ENCODE measurements around the gene CFAP74. TPM values are rescaled to one million over a fixed set of nuclear protein-coding genes. Genes with fewer than 3 reads are reported as not detected.

Gene CFAP74
- total RNA-seq, 1 donor from 2014 or later: not detected

DNA sequence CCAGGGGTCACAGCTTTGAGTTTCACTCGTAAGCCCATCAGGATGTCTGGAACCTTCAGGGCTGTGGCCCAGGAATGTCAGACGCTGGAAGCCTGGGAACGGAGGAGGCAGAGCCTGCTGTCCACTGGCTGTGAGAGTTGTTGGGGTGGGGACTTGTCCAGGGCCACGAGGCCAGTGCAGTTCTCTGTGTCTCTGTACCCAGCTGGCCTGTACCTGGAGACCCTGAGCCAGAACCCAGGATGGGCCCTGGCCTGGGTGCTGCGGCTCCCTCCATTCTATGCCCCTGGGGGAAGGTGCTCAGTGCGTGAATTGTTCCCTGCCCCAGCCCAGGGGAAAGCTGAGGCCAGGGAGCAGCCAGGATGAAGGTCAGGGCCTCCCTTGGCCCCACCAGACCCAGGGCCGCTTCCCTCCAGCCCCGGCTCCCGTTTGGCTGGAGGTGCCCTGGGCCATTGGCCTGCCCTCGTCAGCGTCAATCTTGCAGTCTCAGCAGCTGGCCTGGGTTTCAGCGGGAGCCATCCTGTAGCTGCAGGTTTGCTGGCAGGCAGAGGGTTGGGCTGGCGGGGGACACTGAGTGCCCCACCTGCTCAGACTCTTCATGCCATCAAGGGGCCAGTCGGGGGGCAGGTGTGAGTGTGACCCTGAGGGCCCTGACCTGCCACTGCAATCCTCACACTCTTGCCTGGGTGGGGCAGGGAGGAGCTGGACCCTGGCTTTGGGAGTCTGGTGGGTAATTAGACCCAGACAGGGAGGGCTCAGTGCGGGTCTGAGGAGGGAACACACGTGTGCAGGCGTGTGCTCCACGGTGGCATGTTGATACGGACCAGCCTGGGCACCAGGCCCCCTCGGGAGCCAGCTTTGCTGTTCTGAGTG lies 89.2 kb downstream of the CFAP74 start:
- no peak for TF ChIP-seq CTCF (IDR thresholded peaks at IDR 0.05; ENCODE audit: insufficient read depth, low read length, poor library complexity, severe bottlenecking)
- no peak for DNase-seq (ENCODE audit: low read depth)
- Histone ChIP-seq H3K27me3 (ENCODE audit: control insufficient read depth, insufficient read depth, low read length) (peaks cover 10% of the 10 kb centered on the region), H3K4me3 (ENCODE audit: low read depth, low read length) (no peak overlapping the region), H3K36me3 (ENCODE audit: control insufficient read depth, insufficient read depth, low read length) (no peaks in the 10 kb centered on the region)

GRCh38 chr1:1911350-1912041 lies 92.1 kb downstream of the CFAP74 start:
- Histone ChIP-seq H3K36me3 (ENCODE audit: control insufficient read depth, insufficient read depth, low read length) (no peaks in the 10 kb centered on the region), H3K4me3 (ENCODE audit: low read depth, low read length) (no peak overlapping the region), H3K27me3 (ENCODE audit: control insufficient read depth, insufficient read depth, low read length) (peaks cover 6% of the 10 kb centered on the region)
- no peak for DNase-seq (ENCODE audit: low read depth)
- TF ChIP-seq CTCF (IDR thresholded peaks at IDR 0.05; ENCODE audit: insufficient read depth, low read length, poor library complexity, severe bottlenecking): no peak

GRCh38 chr1:1910651-1911331 lies 92.8 kb downstream of the CFAP74 start:
- H3K36me3 ChIP-seq (ENCODE audit: control insufficient read depth, insufficient read depth, low read length): no peaks in the 10 kb centered on the region
- no peak for DNase-seq (ENCODE audit: low read depth)
- H3K4me3 ChIP-seq (ENCODE audit: low read depth, low read length): no peak overlapping the region
- H3K27me3 ChIP-seq (ENCODE audit: control insufficient read depth, insufficient read depth, low read length): peaks cover 3% of the 10 kb centered on the region
- TF ChIP-seq CTCF (IDR thresholded peaks at IDR 0.05; ENCODE audit: insufficient read depth, low read length, poor library complexity, severe bottlenecking): no peak

DNA sequence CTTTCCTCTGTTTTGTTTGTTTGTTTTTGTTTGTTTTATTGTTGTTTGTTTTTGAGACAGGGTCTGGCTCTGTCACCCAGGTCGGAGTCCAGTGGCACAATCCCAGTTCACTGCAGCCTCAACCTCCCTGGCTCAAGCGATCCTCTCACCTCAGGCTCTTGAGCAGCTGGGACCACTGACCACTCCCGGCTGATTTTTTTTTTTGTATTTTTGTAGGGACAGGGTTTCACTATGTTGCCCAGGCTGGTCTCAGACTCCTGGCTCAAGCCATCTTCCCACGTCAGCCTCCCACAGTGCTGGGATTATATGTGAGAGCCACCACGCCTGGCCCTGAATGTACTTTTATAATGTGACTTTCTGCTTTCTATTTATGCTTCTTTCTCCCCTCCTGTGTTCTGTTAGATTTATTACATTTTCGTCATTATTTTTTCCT lies 93.5 kb downstream of the CFAP74 start:
- no peak for DNase-seq (ENCODE audit: low read depth)
- Histone ChIP-seq H3K36me3 (ENCODE audit: control insufficient read depth, insufficient read depth, low read length) (no peaks in the 10 kb centered on the region), H3K4me3 (ENCODE audit: low read depth, low read length) (no peak overlapping the region), H3K27me3 (ENCODE audit: control insufficient read depth, insufficient read depth, low read length) (peaks cover 2% of the 10 kb centered on the region)
- TF ChIP-seq CTCF (IDR thresholded peaks at IDR 0.05; ENCODE audit: insufficient read depth, low read length, poor library complexity, severe bottlenecking): no peak

DNA sequence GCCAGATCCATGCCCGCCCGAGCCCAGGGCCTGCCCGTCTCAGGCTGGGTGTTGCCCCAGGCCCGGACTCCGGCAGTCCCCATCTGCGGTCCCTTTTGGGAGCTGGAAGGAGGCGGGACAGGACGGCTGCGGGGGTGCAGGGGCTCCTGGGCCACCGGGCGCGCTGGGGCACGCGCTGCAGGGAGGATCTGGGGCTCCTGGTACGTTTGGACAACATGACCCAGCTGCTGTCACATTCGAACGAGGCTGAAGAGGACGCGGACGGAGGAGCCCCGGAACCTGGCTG lies 95.1 kb downstream of the CFAP74 start:
- Histone ChIP-seq H3K27me3 (ENCODE audit: control insufficient read depth, insufficient read depth, low read length) (no peaks in the 10 kb centered on the region), H3K36me3 (ENCODE audit: control insufficient read depth, insufficient read depth, low read length) (no peaks in the 10 kb centered on the region), H3K4me3 (ENCODE audit: low read depth, low read length) (peak overlapping the region; percentile 76)
- no peak for DNase-seq (ENCODE audit: low read depth)
- no peak for TF ChIP-seq CTCF (IDR thresholded peaks at IDR 0.05; ENCODE audit: insufficient read depth, low read length, poor library complexity, severe bottlenecking)

Data from kidney epithelial cell (primary cell).